Embryonic facial prominence (tissue), 1 donor: ENCODE results near the gene NR3C1.
A peak's percentile ranks its signal among the peaks of the same experiment; 100 is the strongest.

Source experiments
- DNase-seq: peaks from one replicate; pipeline ENCODE4 v3.0.0-alpha.2; 2016; ENCODE audit errors: extremely low spot score

NR3C1 gene

DNA sequence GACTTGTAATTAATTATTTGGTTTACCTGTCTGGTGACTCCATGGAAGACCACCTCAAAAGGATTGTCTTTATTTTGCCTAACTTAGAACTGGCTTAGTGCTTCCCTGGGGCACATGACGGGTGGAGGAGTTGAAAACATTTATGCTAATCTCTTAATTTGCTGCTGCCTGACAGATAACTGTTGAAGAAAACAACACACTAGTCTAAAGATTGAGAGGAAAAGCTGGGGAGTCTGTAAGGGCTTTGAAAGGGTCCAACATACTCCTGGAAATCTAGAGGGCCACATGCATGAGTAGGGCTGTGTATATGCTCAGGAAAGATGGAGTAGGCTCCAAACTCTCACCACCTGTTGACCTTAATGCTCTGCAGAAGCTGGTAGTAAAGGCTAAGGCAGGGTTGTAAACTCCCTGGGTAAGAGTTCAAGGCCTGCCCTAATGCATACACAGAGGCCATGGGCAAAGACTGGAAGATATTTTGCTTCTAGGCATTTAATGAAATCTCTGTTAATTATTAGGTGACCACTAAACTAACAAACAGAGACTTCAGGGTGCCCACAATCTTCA is 40.7 kb downstream of the NR3C1 start:
- no peak for DNase-seq

DNA sequence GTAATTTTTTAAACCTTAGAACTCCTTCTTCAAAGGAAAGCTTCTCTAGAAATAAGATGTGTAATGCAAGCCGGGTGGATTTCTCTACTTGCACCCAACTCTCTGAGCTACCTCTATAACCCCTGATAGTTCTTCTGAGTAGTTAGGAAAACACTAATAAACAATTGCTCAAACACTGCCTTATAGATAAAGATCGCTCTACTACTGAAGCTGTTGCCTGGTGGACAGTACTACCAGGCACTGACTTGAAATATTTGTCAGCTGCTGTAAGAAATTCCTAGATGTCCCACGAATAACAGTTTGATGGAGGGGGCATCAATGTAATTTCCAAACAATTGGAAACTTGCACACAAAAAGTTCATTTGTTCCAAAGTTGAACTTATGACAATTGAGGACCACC is 42.0 kb downstream of the NR3C1 start:
- DNase-seq, result no peak

DNA sequence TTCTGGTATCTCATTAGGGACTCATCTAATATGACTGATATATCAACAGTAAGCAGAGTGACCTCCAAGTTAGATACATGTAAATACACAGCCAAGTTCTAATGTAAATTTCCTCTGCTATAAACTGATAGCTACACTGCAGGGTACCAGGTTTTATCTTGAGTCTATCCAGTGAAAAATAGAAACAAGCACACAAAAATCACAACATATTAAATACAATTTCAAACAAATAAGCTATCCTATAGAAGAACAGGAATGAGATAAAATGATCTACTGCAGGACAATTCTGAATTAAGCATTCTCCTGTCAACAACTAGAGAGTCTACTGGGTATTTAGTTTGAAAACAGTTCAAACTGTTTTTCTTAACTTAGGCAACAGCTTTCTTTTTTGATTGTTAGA is 42.7 kb downstream of the NR3C1 start:
- DNase-seq, result no peak

DNA sequence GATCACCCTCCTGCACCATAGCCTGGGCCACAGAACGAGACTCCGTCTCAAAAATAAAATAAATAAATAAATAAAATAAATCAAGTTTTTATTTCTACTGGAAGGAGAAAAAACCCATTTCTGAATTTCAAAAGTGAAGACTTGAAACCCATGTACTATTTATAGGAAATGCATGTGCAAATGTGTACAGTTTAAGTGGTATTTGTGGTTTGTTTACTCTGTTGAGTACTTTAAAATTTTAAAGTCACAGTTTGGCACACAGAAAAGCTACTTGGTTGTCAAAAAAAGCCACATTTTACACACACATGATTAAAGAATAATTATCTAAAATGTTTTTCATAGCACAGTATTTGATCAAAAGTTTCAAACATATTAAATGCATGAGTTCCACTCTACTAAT is 43.6 kb downstream of the NR3C1 start:
- no peak for DNase-seq

DNA sequence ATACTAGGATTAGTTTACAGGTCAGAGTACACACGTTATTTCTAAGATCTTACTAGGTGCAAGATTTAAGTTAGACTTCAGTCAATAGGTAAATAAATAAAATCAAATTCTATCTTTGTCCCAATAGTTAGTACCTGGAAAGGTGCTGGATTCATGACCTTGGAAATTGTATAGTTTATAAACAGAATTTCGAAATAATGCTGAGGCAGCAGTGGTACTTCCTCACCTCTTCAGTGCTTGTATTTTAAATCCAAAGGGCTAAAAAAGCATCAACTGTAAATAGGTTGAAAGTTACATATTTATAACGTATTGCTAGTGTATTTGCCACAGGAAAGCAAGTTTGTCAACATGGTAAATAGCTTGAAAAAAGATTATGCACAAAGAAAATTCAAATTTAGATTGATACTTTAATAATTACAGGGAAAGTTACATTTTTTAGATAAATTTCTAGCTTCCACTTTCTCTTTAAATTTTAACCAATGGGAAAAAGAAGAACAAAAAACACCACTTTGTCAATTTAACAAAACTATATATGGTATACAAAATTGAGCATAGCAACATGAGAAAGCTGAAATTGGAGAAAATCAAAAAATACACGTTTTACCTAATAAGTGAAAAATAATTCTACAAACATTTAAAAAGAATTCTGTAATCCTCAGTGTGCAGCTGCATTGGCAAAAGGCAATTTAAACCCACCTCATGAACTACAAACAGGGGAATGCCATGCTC is 46.5 kb downstream of the NR3C1 start:
- no peak for DNase-seq

DNA sequence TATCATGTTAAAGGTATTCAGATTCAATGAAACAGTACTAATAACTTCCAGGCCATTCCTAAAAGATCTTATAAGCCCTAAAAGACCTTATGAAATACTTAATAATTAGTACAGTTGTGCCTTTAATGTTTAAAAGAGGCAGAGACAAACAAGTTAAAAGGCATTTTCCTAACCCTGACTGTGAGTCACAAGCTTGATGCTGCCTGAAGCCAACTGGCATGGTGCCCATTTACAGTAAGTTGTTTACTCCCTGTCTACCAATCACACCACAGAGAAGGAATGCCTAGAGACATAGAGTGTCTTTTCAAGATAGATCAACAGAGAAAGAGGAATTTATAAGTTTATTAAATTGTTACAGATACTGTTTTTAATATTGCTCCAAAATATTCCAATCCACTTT is 47.8 kb downstream of the NR3C1 start:
- peak; percentile 53 for DNase-seq

DNA sequence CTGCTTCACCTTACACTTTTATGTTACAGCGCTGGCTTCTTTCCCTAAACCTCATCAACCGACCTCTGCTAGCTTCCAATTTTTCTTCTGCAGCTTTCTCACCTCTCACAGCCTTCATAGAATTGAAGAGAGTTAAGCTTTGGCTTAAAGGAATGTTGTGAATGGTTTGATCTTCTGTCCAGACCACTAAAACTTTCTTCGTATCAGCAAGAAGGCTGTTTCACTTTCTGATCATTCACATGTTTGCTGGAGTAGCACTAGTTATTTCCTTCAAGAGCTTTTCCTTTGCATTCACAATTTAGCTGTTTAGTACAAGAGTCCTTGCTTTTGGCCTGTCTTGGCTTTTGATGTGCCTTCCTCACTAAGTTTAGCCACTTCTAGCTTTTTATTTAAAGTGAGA is 49.5 kb downstream of the NR3C1 start:
- no peak for DNase-seq

DNA sequence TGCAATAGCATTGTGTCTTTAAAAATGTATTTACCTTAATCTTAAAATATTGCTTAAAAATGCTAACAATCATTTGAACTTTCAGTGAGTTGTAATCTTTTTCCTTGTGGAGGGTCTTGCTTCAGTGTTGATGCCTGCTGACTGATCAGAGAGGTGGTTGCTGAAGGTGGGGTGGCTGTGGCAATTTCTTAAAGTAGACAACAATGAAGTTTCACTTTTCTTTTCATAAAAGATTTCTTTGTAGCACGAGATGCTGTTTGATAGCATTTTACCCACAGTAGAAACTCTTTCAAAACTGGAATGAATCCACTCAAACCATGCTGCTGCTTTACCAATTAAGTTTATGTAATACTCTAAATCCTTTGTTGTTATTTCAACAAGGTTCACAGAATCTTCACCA is 50.8 kb downstream of the NR3C1 start:
- DNase-seq, result no peak

DNA sequence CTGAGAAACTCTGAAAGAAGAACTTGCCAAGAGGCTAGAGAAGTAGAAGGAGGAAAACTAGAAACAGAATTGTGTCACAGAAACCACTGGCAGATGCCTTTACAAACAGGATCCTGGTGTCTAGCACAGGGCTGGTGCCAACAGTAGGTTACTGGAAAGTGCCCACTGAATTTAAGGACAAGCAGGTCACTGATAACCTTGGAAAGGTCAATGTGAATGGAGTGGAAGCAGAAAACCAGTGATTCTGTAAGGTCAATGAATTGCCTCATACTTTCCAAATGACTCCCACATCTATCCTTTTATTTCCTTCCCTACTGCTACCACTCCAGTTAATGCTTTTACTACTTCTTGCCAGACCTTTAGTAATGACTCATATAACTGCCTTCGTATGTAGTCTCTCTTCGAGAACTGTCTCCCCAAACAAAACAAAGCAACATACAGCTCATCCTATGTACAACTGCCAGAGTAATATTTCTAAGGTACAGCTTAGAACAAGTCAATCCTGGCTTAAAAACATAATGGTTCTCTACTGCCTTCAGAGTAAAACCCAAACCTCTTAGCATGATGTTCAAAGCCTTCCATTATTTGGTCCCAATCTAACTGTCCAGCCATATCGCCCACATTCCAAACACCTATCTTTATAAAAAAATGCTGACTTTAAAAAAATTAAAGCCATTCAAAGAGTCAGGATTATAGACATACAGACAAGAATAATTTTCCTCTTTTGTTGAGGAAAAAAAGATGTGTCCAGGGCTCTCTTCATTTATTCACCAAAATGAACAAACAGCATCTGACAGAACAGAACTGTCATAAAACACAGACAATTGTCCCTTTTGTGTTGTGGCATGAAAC is 52.5 kb downstream of the NR3C1 start:
- DNase-seq, result no peak

DNA sequence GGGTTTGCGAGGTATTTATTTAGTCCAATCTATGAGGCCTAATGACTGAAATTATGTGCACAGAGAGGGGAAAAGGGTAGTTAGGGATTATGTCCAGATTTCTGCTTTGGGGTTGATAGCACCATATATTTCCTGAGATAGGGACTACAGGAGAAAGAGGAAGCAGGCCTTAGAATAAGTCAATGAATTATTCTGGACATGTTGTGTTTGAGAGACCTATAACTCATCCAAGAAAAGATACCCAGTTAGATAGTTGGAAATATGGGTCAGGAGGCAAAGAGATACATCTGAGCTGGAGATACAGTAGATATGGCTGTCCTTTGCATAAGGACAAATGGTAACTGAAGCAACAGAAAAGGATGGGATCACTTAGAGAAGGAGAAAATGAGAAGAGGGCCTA is 53.1 kb downstream of the NR3C1 start:
- no peak for DNase-seq

DNA sequence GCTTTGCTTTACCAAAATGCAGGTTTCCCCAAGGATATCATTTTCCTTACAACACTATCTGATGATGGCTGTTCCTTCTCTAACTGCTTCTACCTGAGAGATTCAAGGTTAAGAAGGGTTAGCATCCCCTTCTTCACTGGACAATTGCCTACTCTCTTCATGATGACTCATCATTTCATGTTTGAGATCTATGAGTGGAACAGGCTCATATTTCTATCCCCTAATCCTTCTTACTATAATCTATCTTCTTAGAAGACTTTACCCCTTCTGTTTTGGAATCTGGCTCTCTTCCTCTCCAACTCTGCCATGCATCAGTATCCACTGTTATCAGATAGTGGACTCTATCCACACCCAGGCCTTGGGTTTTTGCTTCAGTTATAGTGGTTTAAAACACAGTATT is 54.3 kb downstream of the NR3C1 start:
- DNase-seq, result no peak

DNA sequence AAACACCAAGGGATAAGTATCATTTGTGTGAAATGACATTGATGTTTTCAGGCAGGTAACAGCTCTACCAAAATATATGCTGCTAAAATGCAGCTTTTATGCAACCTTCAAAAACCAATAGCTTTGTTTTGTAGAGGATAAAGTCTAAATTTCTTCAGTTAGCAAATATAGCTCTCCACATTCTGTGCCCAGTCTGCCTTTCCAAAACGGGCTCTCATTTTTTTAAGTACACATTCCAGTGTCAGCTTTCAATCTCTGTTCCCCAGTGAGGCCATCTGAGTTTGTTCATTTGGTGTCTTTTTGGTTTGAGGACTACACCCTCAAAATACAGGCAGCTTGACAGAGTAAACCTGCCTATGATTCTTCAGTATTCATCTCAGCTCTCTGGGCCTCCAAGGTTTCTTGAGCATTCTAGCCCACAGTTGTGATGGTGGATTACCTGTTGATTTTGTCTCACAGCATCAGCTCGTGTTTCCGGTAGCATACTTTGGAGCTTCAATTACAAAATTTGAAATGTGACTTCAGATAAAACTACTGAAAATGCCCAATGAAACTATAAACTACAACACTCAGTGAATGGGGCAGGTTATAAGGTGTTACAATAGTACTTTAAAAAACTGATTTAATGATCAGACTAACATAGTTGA is 55.7 kb downstream of the NR3C1 start:
- no peak for DNase-seq

DNA sequence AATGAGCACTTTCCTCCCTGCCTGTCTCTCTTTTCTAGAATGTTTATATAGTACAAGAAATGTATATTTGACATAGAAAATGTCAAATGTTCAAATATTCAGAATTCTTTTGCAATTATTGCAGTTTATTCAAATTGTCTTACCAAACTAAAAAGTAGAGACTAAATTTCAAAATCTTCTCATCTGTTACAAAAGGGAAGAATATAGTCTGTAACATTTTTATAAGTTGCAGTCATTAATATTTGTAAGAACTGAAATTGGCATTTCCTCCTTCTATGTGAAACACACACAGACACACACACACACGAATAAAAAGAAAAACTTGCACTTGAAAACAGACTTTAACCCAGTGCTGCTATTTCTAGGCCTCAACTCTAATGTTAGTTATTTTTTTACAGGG is 56.4 kb downstream of the NR3C1 start:
- DNase-seq, result no peak

DNA sequence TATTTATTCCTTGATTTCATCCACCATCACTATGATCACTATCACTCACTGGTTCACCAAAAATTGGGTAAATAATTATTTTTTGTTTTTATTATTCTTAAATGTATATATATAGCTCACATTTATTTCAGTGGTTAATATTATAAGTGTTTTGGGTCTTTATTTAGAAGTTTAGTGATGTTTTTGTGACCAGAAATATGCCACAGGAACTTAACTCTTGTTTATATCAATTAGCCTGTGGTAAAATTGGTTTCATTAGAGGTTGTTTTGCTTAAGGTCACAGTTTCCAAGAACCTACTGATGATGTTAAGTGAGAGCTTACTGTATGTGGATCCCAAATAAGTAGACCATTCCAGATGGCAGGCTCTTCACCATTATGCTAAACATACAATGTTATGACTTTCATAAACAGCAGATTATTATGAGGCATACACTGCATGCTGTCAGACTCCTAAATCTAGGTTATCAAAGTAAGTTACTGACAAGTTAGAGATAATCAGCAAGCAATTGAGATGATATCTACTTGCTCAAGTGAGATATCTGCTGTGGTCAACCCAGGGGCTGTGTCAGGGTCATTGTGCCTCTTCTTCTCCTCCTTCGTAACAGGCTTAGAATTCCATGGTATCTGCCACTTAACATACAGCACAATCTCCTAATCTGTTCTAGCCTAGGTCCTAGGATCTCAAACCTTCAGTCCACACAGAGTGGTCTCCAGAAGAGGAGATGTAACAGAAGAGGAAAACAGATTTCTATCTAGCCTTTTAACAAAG is 57.6 kb downstream of the NR3C1 start:
- DNase-seq, result no peak

DNA sequence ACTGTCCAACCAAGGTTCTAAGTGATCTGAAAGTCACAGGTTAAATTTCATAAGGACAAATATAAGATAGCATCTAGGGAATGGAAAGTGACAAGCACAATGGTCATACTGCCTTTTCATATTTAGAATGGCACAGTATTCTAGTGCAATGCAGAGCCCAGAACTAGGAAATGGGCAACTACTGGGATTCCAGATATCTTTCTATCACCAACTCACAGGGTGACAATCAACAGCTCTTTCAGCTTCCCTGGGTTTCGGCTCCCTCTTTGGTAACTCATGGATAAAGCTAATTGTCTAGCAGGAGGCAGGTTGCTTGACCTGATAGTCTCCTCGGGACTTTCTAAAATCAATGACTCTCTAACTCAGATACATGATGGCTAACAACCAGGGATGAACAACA is 60.4 kb downstream of the NR3C1 start:
- no peak for DNase-seq

DNA sequence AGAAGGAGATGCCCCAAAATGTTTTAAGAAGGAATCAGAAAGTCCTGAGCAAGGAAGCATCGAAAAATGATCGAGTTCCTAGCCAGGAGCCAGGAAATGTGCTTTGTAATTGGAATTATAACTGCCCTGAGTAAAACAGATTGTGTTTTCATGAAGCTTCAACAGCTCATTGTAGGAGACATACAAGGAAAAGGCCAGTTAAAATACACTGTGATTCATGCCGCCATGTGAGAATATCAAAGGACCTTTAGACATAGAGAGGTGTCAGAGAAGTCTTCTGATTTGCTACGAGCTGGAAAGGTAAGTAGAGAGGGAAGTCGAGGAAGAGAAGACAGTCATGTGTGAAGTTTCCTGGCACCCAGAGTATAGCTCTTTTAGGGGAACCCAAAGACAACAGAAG is 60.9 kb downstream of the NR3C1 start:
- DNase-seq, result no peak

DNA sequence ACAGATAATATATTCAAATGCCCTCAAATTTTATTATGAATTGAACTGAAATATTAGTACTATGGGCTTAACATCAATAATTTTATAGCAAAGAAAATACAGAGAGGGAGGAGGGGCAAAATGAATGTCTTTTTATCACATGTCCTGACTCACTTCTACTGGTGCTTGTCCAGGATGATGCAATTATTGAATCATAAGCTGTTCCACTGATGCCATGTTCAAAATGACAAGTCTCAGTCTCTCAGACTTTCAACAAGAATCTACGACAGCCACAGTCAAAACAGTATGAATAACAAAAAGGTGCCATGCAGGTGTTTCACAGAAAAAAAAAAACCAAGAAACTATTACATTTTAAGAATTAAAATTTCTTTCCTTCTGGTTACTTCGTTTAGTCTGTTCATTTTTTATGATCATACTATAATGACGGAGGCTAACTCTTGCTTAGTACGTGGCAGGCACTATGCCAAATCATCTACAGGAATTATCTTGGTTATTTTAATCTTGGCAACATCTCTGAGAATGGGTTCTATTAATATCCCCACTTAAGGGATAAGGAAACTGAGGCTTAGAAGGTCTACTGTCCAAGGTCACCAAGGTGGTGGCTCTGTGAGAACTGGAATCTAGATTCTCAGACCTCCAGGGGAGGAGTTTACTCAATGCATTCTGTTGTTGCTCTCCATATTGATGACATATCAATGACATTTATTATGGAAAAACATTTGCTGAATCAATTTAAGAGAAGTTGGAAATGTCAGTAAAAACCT is 61.5 kb downstream of the NR3C1 start:
- no peak for DNase-seq

DNA sequence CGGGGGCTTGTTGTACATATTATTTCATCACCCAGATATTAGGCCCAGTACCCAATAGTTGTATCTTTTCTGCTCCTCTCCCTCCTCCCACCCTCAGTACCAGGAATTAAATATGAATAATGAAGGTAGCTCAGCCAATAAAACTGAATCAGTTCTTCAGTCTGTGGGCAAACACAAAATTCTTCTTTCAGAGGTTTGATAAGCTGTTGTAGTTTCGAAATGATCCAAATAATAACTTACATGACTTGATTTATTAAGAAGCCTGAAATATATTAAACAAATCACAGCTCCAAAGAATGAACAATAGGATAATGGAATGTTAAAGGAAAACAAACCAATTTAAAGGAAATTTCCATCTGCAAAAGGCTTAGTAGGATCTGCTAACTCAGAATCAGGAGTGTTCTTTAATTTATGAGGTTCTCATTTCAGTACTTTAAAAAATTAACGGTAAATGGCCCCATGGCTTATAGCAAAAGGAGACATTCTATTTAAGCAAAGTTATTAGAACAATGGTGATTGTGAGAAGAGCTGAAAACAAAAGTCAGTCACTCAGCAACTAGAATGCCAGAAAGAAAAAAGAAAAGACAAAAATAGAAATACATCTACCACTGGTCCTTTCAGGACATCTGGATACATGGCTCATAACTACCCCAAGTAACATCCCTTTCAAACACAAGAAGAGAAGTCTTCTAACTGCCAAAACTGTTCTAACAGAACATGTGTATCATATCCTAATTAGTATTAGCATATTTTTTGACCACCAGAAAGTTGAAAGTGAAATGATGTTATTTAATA is 62.4 kb downstream of the NR3C1 start:
- DNase-seq, result no peak

DNA sequence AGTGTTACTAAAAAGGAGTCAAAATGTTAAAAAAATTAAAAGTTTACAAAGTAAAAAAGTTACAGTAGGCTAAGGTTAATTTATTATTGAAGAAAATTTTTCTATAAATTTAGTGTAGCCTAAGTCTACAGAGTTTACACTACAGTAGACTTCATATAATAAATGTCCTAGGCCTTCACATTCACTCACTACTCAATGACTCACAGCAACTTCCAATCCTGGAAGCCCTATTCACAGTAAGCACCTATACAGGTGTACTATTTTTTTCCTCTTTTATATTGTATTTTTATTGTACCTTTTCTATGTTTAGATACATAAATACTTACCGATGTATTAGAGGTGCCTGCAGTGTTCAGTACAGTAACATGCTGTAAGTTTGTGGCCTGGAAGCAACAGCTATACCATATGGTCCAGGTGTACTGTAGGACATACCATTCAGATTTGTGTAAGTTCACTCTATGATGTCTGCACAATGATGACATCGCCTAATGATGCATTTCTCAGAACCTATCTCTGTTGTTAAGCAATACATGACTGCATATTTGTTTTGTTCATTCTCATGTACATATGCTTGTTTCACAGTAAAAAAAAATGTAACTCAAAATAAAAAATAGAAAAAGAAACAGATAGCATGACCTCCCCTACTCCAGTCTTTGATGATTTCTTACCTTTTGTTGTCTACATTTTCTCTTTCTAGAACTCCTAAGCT is 64.7 kb downstream of the NR3C1 start:
- no peak for DNase-seq

DNA sequence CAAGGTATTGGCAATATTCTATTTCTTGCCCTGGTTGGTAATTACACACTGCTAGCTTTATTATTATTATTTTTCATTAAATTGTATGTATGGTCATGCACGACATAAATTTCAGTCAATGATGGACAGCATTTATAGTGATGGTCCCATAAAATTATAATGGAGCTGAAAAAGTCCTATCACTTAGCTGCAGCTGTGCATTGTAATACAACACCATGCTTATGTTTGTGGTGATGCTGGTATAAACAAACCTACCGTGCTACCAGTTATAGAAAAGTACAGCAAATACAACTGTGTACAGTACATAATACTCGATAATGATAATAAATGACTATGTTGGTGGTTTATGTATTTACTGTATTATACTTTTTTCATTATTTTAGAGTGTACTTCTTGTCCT is 65.5 kb downstream of the NR3C1 start:
- DNase-seq, result no peak
